ENCODE data around the gene SDC3. TPM values are rescaled to one million over a fixed set of nuclear protein-coding genes. Genes with fewer than 3 reads are reported as not detected.
A peak's percentile ranks its signal among the peaks of the same experiment; 100 is the strongest.

SDC3 gene
- total RNA-seq, 2 donors from 2014 or later, result 94.1 to 143 TPM

DNA sequence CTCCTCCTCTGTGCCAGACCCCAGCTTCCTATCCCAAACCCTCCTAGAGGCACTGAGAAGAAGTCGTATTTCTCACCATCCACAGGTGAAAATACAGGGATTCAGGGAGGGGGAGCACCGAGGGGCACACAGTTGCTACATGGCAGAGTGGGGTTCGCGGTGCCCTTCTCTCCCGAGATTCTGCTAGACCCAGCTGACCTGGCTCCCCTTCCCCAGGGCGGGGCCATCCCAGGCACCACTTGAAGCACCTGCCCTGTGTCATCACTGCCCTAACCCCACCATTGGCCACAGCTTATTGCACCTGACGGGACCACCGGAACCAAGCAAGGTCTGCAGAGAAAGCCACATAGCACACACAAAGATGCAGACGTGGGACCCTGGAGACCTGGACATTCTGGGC is 30.5 kb downstream of the SDC3 start:
- no peak overlapping the region for H3K27ac ChIP-seq (ENCODE audit: low read depth, low read length)

DNA sequence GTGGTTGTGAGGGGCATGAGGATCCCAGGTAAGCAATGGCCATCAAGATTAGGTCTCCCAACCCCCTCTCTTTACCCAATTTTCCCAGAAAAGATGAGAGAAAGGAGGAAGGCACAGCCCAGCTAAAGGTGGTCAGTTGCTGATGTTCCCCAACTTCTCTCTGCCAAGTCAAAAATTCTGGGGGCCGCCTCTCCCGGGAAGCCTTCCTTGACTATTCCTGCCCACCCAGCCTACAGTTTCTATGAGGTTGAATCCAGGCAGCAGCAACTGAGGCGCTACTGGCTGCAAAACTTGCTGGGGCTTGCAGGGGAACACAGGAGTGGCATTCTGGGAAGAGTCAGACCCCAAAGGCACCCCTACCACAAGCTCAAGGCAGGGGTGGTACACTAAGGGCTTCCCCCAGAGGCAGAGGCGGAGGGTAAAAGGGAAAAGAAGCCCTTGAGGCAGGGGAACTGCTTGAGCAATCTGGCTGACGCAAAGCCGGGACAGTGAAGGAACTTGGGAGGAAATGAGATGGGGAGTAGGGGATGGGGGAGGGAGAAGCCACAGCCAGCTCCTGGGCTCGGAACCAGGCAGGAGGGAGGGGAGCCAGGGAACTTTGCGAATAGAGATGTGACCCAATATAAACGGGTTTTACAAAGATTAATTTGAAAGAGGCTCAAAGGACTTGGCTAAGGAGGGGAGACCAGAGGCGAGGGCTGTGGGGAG is 31.2 kb downstream of the SDC3 start:
- no peak for DNase-seq
- H3K4me3 ChIP-seq (ENCODE audit: low read length), result no peak overlapping the region
- Mint-ChIP-seq H3K4me3 (no peak overlapping the region), H3K27ac (no peak overlapping the region), H3K4me1 (peaks cover 1% of the 10 kb centered on the region), H3K36me3 (ENCODE audit: low read depth) (peaks cover 25% of the 10 kb centered on the region), H3K27me3 (ENCODE audit: insufficient read depth) (no peaks in the 10 kb centered on the region), H3K9me3 (no peaks in the 10 kb centered on the region)
- H3K9ac ChIP-seq (ENCODE audit: extremely low read depth, low read length, poor library complexity, severe bottlenecking), result no peak overlapping the region
- peaks cover 8% of the 10 kb centered on the region for H3K9me3 ChIP-seq (ENCODE audit: control insufficient read depth, low read length)
- H3K27ac ChIP-seq (ENCODE audit: low read depth, low read length), result no peak overlapping the region
- no peaks in the 10 kb centered on the region for H3K27me3 ChIP-seq (ENCODE audit: control insufficient read depth, insufficient read depth, low read length, poor library complexity, severe bottlenecking)
- H3K4me1 ChIP-seq (ENCODE audit: control insufficient read depth, insufficient read depth, low read length), result no peaks in the 10 kb centered on the region
- no peak for TF ChIP-seq CTCF (conservative IDR thresholded peaks at IDR 0.05)
- WGBS, 2 experiments (ENCODE audit: insufficient coverage in 1 of 2, insufficient read length in 1 of 2), result 76 to 91% methylated on average over 7 to 10 of the region's 10 CpGs
- peaks cover 24% of the 10 kb centered on the region for H3K36me3 ChIP-seq (ENCODE audit: control insufficient read depth, insufficient read depth, low read length)

More for the DNA sequence above, 30.5 kb downstream of the SDC3 start:
- TF ChIP-seq CTCF (conservative IDR thresholded peaks at IDR 0.05), result no peak
- H3K4me1 Mint-ChIP-seq, result peaks cover 1% of the 10 kb centered on the region
- Histone ChIP-seq H3K4me1 (ENCODE audit: control insufficient read depth, insufficient read depth, low read length) (no peaks in the 10 kb centered on the region), H3K4me3 (ENCODE audit: low read length) (no peak overlapping the region), H3K27me3 (ENCODE audit: control insufficient read depth, insufficient read depth, low read length, poor library complexity, severe bottlenecking) (no peaks in the 10 kb centered on the region), H3K36me3 (ENCODE audit: control insufficient read depth, insufficient read depth, low read length) (peaks cover 17% of the 10 kb centered on the region), H3K9ac (ENCODE audit: extremely low read depth, low read length, poor library complexity, severe bottlenecking) (no peak overlapping the region), H3K9me3 (ENCODE audit: control insufficient read depth, low read length) (peaks cover 8% of the 10 kb centered on the region)
- H3K36me3 Mint-ChIP-seq (ENCODE audit: low read depth), result peaks cover 19% of the 10 kb centered on the region
- no peaks in the 10 kb centered on the region for H3K27me3 Mint-ChIP-seq (ENCODE audit: insufficient read depth)
- no peaks in the 10 kb centered on the region for H3K9me3 Mint-ChIP-seq
- no peak overlapping the region for H3K27ac Mint-ChIP-seq
- no peak overlapping the region for H3K4me3 Mint-ChIP-seq
- no peak for DNase-seq
- WGBS, 2 experiments (ENCODE audit: insufficient coverage in 1 of 2, insufficient read length in 1 of 2), result 88 to 96% methylated on average over 5 to 9 of the region's 9 CpGs

DNA sequence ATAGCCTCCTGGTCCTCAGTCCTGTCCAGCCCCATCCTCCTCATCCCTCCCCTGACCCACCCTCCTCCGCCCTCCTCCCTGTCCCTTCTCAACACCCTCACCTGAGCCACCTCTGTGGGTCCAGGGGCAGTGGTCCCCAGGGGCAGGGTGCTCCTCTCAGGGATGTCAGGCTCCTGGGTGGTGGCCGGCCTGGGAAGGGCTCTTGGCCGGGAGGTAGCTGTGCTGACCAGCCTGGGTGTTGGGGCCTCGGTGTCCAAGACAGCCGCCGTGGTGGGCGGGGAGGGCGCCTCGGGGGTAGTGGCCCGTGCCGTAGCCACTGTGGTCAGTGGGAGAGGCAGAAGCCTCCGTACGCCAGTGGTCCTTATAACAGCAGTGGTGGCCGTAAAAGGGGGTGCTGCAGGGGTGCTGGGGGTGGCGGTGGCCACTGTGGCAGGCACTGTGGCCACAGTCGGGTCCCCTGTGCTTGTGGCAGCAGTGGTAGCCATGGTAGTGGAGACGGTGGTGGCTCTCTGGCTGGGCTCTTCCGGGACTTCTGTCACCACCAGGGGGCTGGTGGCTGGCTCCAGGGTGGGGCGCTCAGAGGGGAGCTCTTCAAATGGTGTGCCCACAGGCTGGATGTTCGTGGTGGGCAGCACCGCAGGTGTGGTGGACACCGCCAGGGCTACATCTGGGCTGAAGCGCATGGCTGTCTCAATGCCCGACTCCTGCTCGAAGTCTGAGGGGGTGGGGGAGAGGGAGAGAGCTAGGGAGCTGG is 31.9 kb downstream of the SDC3 start:
- H3K4me1 Mint-ChIP-seq, result peaks cover 1% of the 10 kb centered on the region
- H3K27me3 Mint-ChIP-seq (ENCODE audit: insufficient read depth), result no peaks in the 10 kb centered on the region
- no peak for DNase-seq
- Histone ChIP-seq H3K36me3 (ENCODE audit: control insufficient read depth, insufficient read depth, low read length) (peaks cover 30% of the 10 kb centered on the region), H3K9ac (ENCODE audit: extremely low read depth, low read length, poor library complexity, severe bottlenecking) (no peak overlapping the region), H3K9me3 (ENCODE audit: control insufficient read depth, low read length) (peaks cover 8% of the 10 kb centered on the region), H3K27ac (ENCODE audit: low read depth, low read length) (no peak overlapping the region), H3K4me1 (ENCODE audit: control insufficient read depth, insufficient read depth, low read length) (no peaks in the 10 kb centered on the region), H3K4me3 (ENCODE audit: low read length) (no peak overlapping the region), H3K27me3 (ENCODE audit: control insufficient read depth, insufficient read depth, low read length, poor library complexity, severe bottlenecking) (no peaks in the 10 kb centered on the region)
- peaks cover 31% of the 10 kb centered on the region for H3K36me3 Mint-ChIP-seq (ENCODE audit: low read depth)
- H3K4me3 Mint-ChIP-seq, result no peak overlapping the region
- TF ChIP-seq CTCF (conservative IDR thresholded peaks at IDR 0.05), result peak; percentile 61
- 92 to 93% methylated on average over 19 to 25 of the region's 25 CpGs for WGBS, 2 experiments (ENCODE audit: insufficient coverage in 1 of 2, insufficient read length in 1 of 2)
- no peaks in the 10 kb centered on the region for H3K9me3 Mint-ChIP-seq
- H3K27ac Mint-ChIP-seq, result no peak overlapping the region

Data from endodermal cell (in vitro differentiated cells).